Mesodermal cell (in vitro differentiated cells): ENCODE measurements around the gene FLCN.
A peak's percentile ranks its signal among the peaks of the same experiment; 100 is the strongest.

ENCODE experiments used
- H3K27ac ChIP-seq: 2 replicates; pipeline ENCODE4 v1.7.0; 2013; ENCODE audit warnings: mild to moderate bottlenecking, low read depth, low read length, moderate library complexity; ENCODE audit not compliant: severe bottlenecking
- H3K36me3 ChIP-seq: 2 replicates; pipeline ENCODE4 v1.7.1; 2013; ENCODE audit warnings: mild to moderate bottlenecking, low read length, moderate library complexity; ENCODE audit not compliant: control insufficient read depth, insufficient read depth
- H3K4me1 ChIP-seq: one replicate; pipeline ENCODE4 v1.7.1; 2013; ENCODE audit warnings: mild to moderate bottlenecking, low read length; ENCODE audit not compliant: insufficient read depth, control insufficient read depth, poor library complexity, severe bottlenecking
- H3K4me3 ChIP-seq: 2 replicates; pipeline ENCODE4 v1.7.0; 2013; ENCODE audit warnings: low read length, control low read depth, mild to moderate bottlenecking; ENCODE audit not compliant: insufficient read depth, poor library complexity, severe bottlenecking; ENCODE audit errors: extremely low read depth
- H3K9me3 ChIP-seq: 2 replicates; pipeline ENCODE4 v1.7.1; 2013; ENCODE audit warnings: mild to moderate bottlenecking, low read length, moderate library complexity; ENCODE audit not compliant: control insufficient read depth
- WGBS, 2 experiments: methylation state at CpG; one replicate each; pipeline ENCODE4 v1.1.5; 2013; ENCODE audit warnings: missing lambda C conversion rate in 2 of 2; ENCODE audit not compliant: insufficient coverage in 2 of 2; 5-methylcytosine and 5-hydroxymethylcytosine counted together

FLCN gene

DNA sequence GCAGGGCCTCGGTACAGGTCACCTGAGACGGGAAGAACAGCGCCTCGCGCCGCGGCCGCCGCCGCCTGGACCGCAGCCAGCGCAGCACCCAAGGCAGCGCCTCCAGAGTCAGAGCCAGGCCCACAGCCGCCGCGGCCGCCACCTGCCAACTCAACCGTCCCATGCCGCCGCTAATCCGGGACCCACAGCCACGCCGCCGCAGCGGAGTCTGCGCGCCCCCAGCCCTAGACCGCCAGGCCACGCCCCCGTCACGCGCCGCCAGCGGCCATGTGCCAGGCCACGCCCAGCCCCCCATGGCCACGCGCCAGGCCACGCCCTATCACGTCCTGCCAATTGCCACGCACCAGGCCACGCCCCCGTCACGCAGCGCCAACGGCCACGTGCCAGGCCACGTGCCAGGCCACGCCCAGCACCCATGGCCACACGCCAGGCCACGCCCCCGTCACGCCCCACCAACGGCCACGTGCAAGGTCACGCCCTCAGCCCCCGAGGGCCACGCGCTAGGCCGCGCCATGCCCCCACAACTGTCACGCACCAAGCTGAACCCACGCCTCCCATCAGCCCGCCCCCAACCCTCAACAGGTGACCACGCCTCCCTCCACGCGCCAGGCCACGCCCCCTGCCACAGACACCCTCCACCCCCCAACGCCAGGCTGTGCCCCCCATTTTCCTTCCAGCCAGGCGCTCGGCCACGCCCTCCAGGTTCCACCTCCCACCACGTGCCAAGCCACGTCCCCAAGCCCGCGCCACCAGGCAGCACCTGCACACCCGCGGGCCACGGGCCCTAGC is 30.6 kb downstream of the FLCN start, which contains the start of gene PLD6:
Gene PLD6 (minus strand): TSS at position 210 of the 789 bp plus-strand sequence. CDS start 47 bp downstream, at position 163.
- peak within 1 kb of the TSS; percentile 27 for H3K4me3 ChIP-seq
- no peaks in the 10 kb centered on the region for H3K9me3 ChIP-seq
- WGBS, 2 experiments: 64 to 67% methylated on average over 55 to 68 of the region's 78 CpGs
- peaks cover 5% of the 10 kb centered on the region for H3K4me1 ChIP-seq
- H3K27ac ChIP-seq: no peak within 1 kb of the TSS
- H3K36me3 ChIP-seq: peaks cover 7% of the 10 kb centered on the region

DNA sequence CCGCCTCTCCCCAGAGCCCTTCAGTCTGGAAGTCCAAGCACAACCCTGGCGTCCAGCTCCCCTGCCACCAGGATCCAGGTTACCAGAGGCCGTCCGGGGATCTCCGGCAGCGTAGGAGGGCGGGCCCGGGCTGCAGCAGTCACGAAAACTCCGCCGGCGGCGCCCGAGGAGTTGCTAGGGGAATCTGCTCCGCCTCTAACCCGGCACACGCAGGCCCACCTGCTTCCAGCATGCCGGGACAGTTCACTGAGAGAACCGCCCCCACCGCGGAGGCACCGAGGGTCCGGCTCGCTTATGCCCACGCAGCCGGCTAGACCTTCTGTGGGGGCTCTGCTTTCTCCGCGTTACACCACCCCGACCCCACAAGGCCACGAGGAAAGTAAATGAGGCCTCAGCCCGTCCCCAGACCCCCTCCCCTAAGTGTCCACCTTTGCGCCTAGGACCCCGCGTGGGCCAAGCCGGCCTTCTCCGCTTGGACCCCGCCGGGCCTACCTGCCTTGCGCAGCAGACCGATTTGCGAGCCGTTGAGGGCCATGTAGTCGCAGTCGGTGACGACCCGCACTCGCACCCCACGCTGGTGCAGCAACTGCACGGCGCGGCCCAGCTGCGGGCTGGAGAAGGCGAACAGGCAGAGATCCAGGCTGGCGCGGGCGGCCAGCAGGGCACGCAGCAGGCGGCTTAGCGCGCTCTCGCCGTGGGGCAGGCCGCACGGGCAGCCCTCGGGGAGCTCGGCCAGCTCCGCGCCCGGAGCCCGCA is 31.4 kb downstream of the FLCN start:
- H3K27ac ChIP-seq: no peak overlapping the region

DNA sequence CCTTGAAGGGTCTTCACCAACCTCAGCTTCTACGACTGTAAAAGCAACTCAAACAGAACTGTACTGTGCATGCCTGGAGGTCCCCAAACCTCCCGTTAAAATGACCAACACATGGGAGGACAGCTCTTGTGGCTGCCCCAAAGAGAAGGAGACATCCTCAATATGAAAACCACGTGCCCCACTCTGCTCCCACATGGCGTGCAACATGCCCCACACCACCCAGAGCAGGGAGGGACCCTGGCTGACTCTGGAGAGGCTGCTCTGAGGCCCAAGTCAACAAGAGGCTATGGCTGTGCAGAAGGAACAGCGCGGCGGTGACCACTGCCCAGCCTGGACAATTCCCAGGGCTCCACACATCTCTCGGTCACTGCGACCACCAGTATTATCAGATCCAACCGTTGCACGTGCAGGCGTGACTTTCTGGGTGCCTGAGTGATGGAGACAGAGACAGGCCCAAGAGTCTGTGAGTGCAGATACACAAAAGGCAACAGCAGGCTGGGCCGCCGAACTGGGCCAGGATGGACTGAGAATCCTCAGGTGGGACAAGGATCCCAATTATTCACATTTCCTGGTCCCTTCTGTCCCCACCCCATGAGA is 32.2 kb downstream of the FLCN start:
- WGBS, 2 experiments: 89 to 96% methylated on average over 13 to 14 of the region's 14 CpGs
- H3K4me1 ChIP-seq: peaks cover 5% of the 10 kb centered on the region
- peaks cover 3% of the 10 kb centered on the region for H3K36me3 ChIP-seq
- H3K4me3 ChIP-seq: no peak overlapping the region
- no peak overlapping the region for H3K27ac ChIP-seq
- no peaks in the 10 kb centered on the region for H3K9me3 ChIP-seq

More for the DNA sequence above, 31.4 kb downstream of the FLCN start:
- Histone ChIP-seq H3K36me3 (peaks cover 3% of the 10 kb centered on the region), H3K4me1 (peaks cover 5% of the 10 kb centered on the region), H3K4me3 (peak overlapping the region; percentile 27), H3K9me3 (no peaks in the 10 kb centered on the region)
- 40 to 46% methylated on average over 64 to 70 of the region's 70 CpGs for WGBS, 2 experiments

GRCh38 chr17:17204041-17204591 is 32.9 kb downstream of the FLCN start:
- no peak overlapping the region for H3K27ac ChIP-seq
- no peaks in the 10 kb centered on the region for H3K9me3 ChIP-seq
- no peak overlapping the region for H3K4me3 ChIP-seq
- H3K36me3 ChIP-seq: peaks cover 3% of the 10 kb centered on the region
- peaks cover 5% of the 10 kb centered on the region for H3K4me1 ChIP-seq
- 87 to 93% methylated on average over 13 to 15 of the region's 15 CpGs for WGBS, 2 experiments

- Histone ChIP-seq H3K4me1 (peaks cover 5% of the 10 kb centered on the region), H3K36me3 (peaks cover 3% of the 10 kb centered on the region), H3K27ac (no peak overlapping the region), H3K4me3 (no peak overlapping the region), H3K9me3 (no peaks in the 10 kb centered on the region)
- 95 to 96% methylated on average over 15 of the region's 15 CpGs for WGBS, 2 experiments
Observed at GRCh38 chr17:17203173-17203730, 33.7 kb downstream of the FLCN start.

DNA sequence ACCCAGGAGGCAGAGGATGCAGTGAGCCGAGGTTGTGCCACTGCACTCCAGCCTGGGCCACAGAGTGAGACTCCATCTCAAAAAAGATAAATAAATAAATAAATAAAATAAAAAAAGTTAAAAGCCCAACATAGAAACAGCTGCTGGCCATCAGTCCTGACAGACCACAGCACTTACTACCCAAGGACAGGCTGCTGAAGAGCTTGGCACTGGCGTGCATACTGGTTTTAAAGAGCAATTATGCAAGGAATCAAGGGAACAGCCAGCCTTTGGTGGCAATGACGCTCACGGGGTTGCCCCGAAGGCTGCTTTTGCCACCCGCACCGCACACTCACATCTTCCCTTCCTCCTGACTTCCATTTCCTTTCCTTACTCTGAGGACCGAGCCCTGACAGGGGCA is 35.1 kb downstream of the FLCN start:
- no peak overlapping the region for H3K27ac ChIP-seq
- 91 to 100% methylated on average over 5 to 7 of the region's 8 CpGs for WGBS, 2 experiments
- no peaks in the 10 kb centered on the region for H3K9me3 ChIP-seq
- H3K4me1 ChIP-seq: peaks cover 5% of the 10 kb centered on the region
- H3K36me3 ChIP-seq: peaks cover 3% of the 10 kb centered on the region
- no peak overlapping the region for H3K4me3 ChIP-seq

DNA sequence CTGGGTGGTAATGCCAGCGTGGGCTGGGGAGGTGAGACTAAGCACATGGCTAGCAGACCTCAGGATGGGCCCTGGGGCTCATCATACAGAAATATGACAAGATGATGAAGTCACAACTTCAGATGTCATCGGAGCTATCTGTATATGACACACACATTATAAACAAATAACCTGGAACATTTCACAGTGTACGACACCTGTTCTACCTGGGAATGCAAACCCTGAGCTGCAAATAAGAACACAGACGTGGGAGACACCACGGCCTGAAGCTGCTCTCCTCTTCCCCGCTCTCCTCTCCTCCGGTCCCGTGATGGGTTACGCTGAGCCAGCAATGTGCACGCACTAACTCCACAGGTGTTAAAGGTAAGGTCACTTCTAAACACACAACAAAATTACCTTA is 35.7 kb downstream of the FLCN start:
- H3K27ac ChIP-seq: no peak overlapping the region
- peaks cover 5% of the 10 kb centered on the region for H3K4me1 ChIP-seq
- 88 to 96% methylated on average over 9 of the region's 10 CpGs for WGBS, 2 experiments
- no peak overlapping the region for H3K4me3 ChIP-seq
- no peaks in the 10 kb centered on the region for H3K9me3 ChIP-seq
- peaks cover 3% of the 10 kb centered on the region for H3K36me3 ChIP-seq

DNA sequence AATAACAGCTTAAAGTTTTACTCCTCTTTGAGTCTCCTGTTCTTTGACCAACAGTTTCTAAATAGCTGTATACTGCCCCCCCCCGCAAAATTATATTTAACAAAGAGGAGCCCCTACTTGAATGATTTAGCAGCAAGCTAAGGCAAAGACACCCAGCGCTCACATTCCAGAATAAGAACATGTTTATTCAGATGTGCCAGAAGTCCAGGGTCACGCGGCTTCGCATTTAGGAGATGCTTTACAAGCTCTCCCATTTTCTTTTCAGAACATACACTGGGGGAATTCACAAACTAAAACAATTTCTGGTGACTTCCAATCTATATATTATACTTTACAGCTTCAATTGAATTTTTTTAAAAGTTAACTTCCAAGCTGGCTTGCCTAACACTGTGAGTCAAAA is 36.1 kb downstream of the FLCN start:
- peaks cover 3% of the 10 kb centered on the region for H3K36me3 ChIP-seq
- 90 to 100% methylated on average over 3 to 5 of the region's 5 CpGs for WGBS, 2 experiments
- no peak overlapping the region for H3K4me3 ChIP-seq
- peaks cover 5% of the 10 kb centered on the region for H3K4me1 ChIP-seq
- no peak overlapping the region for H3K27ac ChIP-seq
- no peaks in the 10 kb centered on the region for H3K9me3 ChIP-seq

- H3K4me1 ChIP-seq: peaks cover 5% of the 10 kb centered on the region
- no peaks in the 10 kb centered on the region for H3K9me3 ChIP-seq
- peaks cover 3% of the 10 kb centered on the region for H3K36me3 ChIP-seq
- 84 to 91% methylated on average over 4 to 5 of the region's 7 CpGs for WGBS, 2 experiments
- no peak overlapping the region for H3K4me3 ChIP-seq
- peak overlapping the region; percentile 8 for H3K27ac ChIP-seq
Observed at GRCh38 chr17:17200311-17200710, 36.7 kb downstream of the FLCN start.

DNA sequence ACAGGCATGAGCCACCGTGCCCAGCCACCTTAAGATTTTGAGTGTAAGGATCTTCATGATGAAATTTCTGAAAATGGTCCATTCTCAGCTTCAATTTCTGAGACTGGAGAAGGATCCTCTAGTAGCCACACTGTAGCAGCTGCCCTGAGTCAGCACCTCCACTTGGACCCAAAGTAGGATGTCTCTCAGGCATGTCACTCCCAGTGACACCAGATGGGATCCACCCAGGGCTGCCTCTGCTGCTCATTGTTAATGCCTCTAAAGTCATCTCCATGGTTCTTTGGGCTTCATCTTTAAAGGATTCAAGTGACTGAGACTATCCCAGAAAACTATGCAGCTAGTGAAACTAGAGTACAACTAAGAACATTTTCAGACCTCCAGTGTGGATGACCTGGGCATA is 38.7 kb downstream of the FLCN start:
- no peaks in the 10 kb centered on the region for H3K9me3 ChIP-seq
- no peak overlapping the region for H3K27ac ChIP-seq
- no peak overlapping the region for H3K4me3 ChIP-seq
- H3K36me3 ChIP-seq: peaks cover 3% of the 10 kb centered on the region
- 100% methylated on average over 1 of the region's 1 CpG for WGBS, 2 experiments
- H3K4me1 ChIP-seq: no peaks in the 10 kb centered on the region
